Left ventricle myocardium inferior (tissue), 1 donor: Measurements from ENCODE around the gene FNDC3B. TPM values are rescaled to one million over a fixed set of nuclear protein-coding genes. Genes with fewer than 3 reads are reported as not detected.
A peak's percentile ranks its signal among the peaks of the same experiment; 100 is the strongest.

Source experiments
- DNase-seq: peaks from one replicate; pipeline ENCODE4 v3.0.0-alpha.2; 2020
- H3K27ac ChIP-seq: fragments of 200-600 bp; replicated peaks from 2 replicates; pipeline ENCODE4 v1.8.0; 2021
- H3K27me3 ChIP-seq: fragments of 200-600 bp; 2 replicates; pipeline ENCODE4 v1.8.0; 2021; ENCODE audit warnings: low read depth
- H3K36me3 ChIP-seq: fragments of 200-600 bp; 2 replicates; pipeline ENCODE4 v1.8.0; 2021
- H3K4me1 ChIP-seq: fragments of 200-600 bp; 2 replicates; pipeline ENCODE4 v1.8.0; 2021
- H3K4me3 ChIP-seq: fragments of 200-600 bp; 2 replicates; pipeline ENCODE4 v1.8.0; 2021; ENCODE audit warnings: mild to moderate bottlenecking, moderate library complexity
- H3K9me3 ChIP-seq: fragments of 200-600 bp; replicated peaks from 2 replicates; pipeline ENCODE4 v1.8.0; 2021
- CTCF ChIP-seq: fragments of 200-600 bp; IDR thresholded peaks from 2 replicates; pipeline ENCODE4 v1.8.0; 2021; ENCODE audit warnings: antibody characterized with exemption, mild to moderate bottlenecking, borderline replicate concordance
- intact Hi-C: fragments of 100-400 bp; cut with micrococcal nuclease; formaldehyde crosslinking; loops from one replicate; pipeline ENCODE4 v1.11.0; 2022
- total RNA-seq: library from RNA; stranded (reverse); fragmentation: NEBNext Ultra II Directional; extraction: Animal tissue kit (Norgen Biotek cat#: 25700); gene quantifications from one replicate; pipeline ENCODE4 v1.2.1, GENCODE V29; 2021
- donor health status: DM: no; HTN: yes; CAD: no; lungs with severe emphysema.

The FNDC3B gene
- total RNA-seq, 1 donor from 2014 or later, result 75.7 TPM

DNA sequence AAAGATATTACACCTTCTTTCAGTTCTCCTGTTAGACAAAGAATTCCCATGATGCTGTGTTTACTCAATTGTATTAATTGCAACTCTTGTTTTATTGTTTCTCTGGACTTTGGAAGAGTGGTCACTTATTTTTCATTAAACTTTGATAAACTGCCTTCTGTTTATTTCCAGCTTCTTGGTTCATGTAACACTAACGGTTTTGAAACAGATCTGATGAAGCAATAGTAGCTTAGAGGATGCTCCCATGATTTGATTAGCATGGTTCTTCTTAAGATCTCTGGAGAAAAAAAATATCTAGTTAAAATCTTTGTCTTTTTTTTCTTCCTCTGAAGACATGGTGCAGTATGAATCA lies 90.1 kb downstream of the FNDC3B start:
- no peak overlapping the region for H3K4me3 ChIP-seq
- no peak for TF ChIP-seq CTCF
- peak overlapping the region; percentile 81 for H3K27ac ChIP-seq
- no peak for DNase-seq
- no peaks in the 10 kb centered on the region for H3K27me3 ChIP-seq
- H3K9me3 ChIP-seq, result no peaks in the 10 kb centered on the region
- no peaks in the 10 kb centered on the region for H3K36me3 ChIP-seq
- intact Hi-C loops, result no loop called here
- H3K4me1 ChIP-seq, result peaks cover 89% of the 10 kb centered on the region

- Histone ChIP-seq H3K4me3 (no peak overlapping the region), H3K27me3 (no peaks in the 10 kb centered on the region)
- peak; percentile 91 for DNase-seq
These were observed 90.7 kb downstream of the FNDC3B start for GRCh38 chr3:172129850-172130716.

DNA sequence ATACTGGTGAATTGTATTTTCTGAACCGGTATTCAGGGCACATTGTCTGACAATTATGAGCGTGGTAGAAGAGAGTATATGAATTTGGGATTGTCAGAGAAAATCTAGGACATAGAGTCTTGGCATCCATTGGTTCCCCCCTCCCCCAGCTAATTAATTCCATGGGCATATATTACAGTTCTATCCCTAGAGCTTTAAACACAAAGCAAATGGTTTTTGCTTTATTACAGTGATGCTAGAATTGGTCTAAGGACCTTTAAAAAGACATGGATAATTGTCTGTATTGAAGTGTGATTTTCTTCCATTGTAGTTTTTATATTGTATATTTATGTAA lies 91.3 kb downstream of the FNDC3B start:
- DNase-seq, result no peak
- TF ChIP-seq CTCF, result no peak
- Histone ChIP-seq H3K27ac (peak overlapping the region; percentile 81), H3K4me1 (peaks cover 89% of the 10 kb centered on the region), H3K36me3 (no peaks in the 10 kb centered on the region), H3K27me3 (no peaks in the 10 kb centered on the region), H3K9me3 (no peaks in the 10 kb centered on the region), H3K4me3 (no peak overlapping the region)
- intact Hi-C loops, result no loop called here

More at GRCh38 chr3:172129850-172130716, 90.7 kb downstream of the FNDC3B start:
- TF ChIP-seq CTCF, result no peak
- intact Hi-C loops, result no loop called here
- peaks cover 89% of the 10 kb centered on the region for H3K4me1 ChIP-seq
- no peaks in the 10 kb centered on the region for H3K36me3 ChIP-seq
- H3K27ac ChIP-seq, result peak overlapping the region; percentile 81
- no peaks in the 10 kb centered on the region for H3K9me3 ChIP-seq

DNA sequence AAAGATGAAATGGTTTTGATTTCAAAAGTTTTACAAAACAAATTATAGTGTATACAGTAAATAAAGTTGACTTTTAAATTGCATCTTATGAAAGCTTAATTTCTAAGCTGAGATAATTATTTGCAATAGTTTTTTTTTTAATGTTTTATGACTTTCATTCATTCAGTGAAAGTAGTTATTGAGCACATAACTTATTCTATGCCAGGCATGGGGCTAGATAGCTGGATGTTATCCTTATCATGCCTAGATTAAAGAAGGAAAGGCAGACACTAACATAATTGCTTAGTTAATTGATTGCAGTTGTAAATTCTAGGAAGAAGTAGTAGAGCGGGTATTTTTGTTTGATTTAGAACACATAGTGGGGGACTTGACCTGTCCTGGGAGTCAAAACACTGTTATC lies 92.4 kb downstream of the FNDC3B start:
- TF ChIP-seq CTCF, result no peak
- Histone ChIP-seq H3K27ac (peak overlapping the region; percentile 32), H3K4me1 (peaks cover 89% of the 10 kb centered on the region), H3K4me3 (no peak overlapping the region), H3K9me3 (no peaks in the 10 kb centered on the region), H3K27me3 (no peaks in the 10 kb centered on the region), H3K36me3 (no peaks in the 10 kb centered on the region)
- intact Hi-C loops, result no loop called here
- no peak for DNase-seq

GRCh38 chr3:172132159-172132586 lies 92.8 kb downstream of the FNDC3B start:
- H3K27me3 ChIP-seq, result no peaks in the 10 kb centered on the region
- no peak for TF ChIP-seq CTCF
- no peaks in the 10 kb centered on the region for H3K36me3 ChIP-seq
- H3K27ac ChIP-seq, result peak overlapping the region; percentile 32
- intact Hi-C loops, result no loop called here
- DNase-seq, result no peak
- no peaks in the 10 kb centered on the region for H3K9me3 ChIP-seq
- H3K4me1 ChIP-seq, result peaks cover 89% of the 10 kb centered on the region
- H3K4me3 ChIP-seq, result no peak overlapping the region
